HepG2 (cell line): ENCODE data around the gene CA6. TPM values are rescaled to one million over a fixed set of nuclear protein-coding genes. Genes with fewer than 3 reads are reported as not detected.

Source experiments
- GABPA ChIP-seq, 2 experiments: IDR thresholded peaks; 2 replicates each; pipeline ENCODE4 v1.6.1; 2011 to 2016; ENCODE audit warnings: low read depth in 2 of 2, low read length in 1 of 2, missing biosample characterization in 1 of 2, missing genetic modification characterization in 1 of 2
- GATAD2A ChIP-seq: IDR thresholded peaks from 2 replicates; pipeline ENCODE4 v1.6.1; 2016
- GLI4 ChIP-seq: sonication (generic); formaldehyde crosslinking; IDR thresholded peaks from 2 replicates; pipeline ENCODE4 v1.5.1; 2020; ENCODE audit warnings: missing genetic modification reagents, mild to moderate bottlenecking, moderate library complexity, borderline replicate concordance
- HOMEZ ChIP-seq: IDR thresholded peaks from 2 replicates; pipeline ENCODE4 v1.6.1; 2016; ENCODE audit warnings: low read depth
- KDM6A ChIP-seq: IDR thresholded peaks from 2 replicates; pipeline ENCODE4 v1.6.1; 2016; ENCODE audit warnings: low read depth
- SAFB2 ChIP-seq: sonication (generic); formaldehyde crosslinking; IDR thresholded peaks from 2 replicates; pipeline ENCODE4 v1.5.1; 2020; ENCODE audit warnings: missing genetic modification reagents, low read depth, mild to moderate bottlenecking, borderline replicate concordance
- SNAPC2 ChIP-seq: sonication (generic); formaldehyde crosslinking; IDR thresholded peaks from 2 replicates; pipeline ENCODE4 v1.8.1; 2022; ENCODE audit warnings: mild to moderate bottlenecking, missing genetic modification reagents
- THAP7 ChIP-seq: sonication (generic); formaldehyde crosslinking; IDR thresholded peaks from 2 replicates; pipeline ENCODE4 v1.8.1; 2023; ENCODE audit warnings: mild to moderate bottlenecking, missing genetic modification reagents
- TSC22D2 ChIP-seq: sonication (generic); formaldehyde crosslinking; IDR thresholded peaks from 2 replicates; pipeline ENCODE4 v1.5.1; 2020; ENCODE audit warnings: missing genetic modification reagents, mild to moderate bottlenecking, borderline replicate concordance
- ZGPAT ChIP-seq: IDR thresholded peaks from 2 replicates; pipeline ENCODE4 v1.6.1; 2016; ENCODE audit warnings: mild to moderate bottlenecking
- ZNF225 ChIP-seq: sonication (generic); formaldehyde crosslinking; IDR thresholded peaks from 2 replicates; pipeline ENCODE4 v1.4.0; 2020; ENCODE audit warnings: mild to moderate bottlenecking, missing genetic modification reagents
- ZNF570 ChIP-seq: sonication (generic); formaldehyde crosslinking; IDR thresholded peaks from 2 replicates; pipeline ENCODE4 v1.4.0; 2020; ENCODE audit warnings: mild to moderate bottlenecking, missing genetic modification reagents, borderline replicate concordance
- ZNF605 ChIP-seq: sonication (generic); formaldehyde crosslinking; IDR thresholded peaks from 2 replicates; pipeline ENCODE4 v1.8.0; 2022; ENCODE audit warnings: mild to moderate bottlenecking, missing genetic modification reagents
- polyA plus RNA-seq, 8 experiments: library from polyadenylated mRNA; depleted of rRNA in 3 of 8; stranded (reverse) in 7 of 8; unstranded in 1 of 8; fragments of >200 nt; fragmentation: Illumina TruSeq in 4 of 8; extraction: Trizol in 4 of 8; gene quantifications; 2 replicates each; pipeline versions ENCODE4 v1.2.1 to v1.2.3, GENCODE V29; 2011 to 2016; ENCODE audit warnings: low read depth in 4 of 8, missing spikeins in 1 of 8, mixed read lengths in 1 of 8; ENCODE audit not compliant: insufficient read depth in 1 of 8
- total RNA-seq, 5 experiments: library from RNA; depleted of rRNA; stranded (reverse); fragments of >200 nt; fragmentation: Illumina TruSeq; extraction: Trizol; gene quantifications; 2 replicates each; pipeline ENCODE4 v1.2.3, GENCODE V29; 2016; ENCODE audit warnings: low read depth in 1 of 5
- TF ChIP-seq, protein P1 (sequence below): sonication (generic); formaldehyde crosslinking; IDR thresholded peaks from 2 replicates; pipeline ENCODE4 v1.4.0; 2020; ENCODE audit warnings: missing genetic modification reagents
- TF ChIP-seq, protein P2 (sequence below): sonication (generic); formaldehyde crosslinking; IDR thresholded peaks from 2 replicates; pipeline ENCODE4 v1.5.0; 2020; ENCODE audit warnings: missing genetic modification reagents

CA6 gene
- total and polyA plus RNA-seq, 2 of the 13 experiments (the other 11 are each of a cell fraction or from before 2014, with no cell fraction given): not detected

GRCh38 chr1:8913457-8913856 is 32.2 kb upstream of the CA6 start (continued):
- TF ChIP-seq THAP7 (CRISPR knock-in tag): no peak
- TF ChIP-seq ZGPAT (CRISPR knock-in tag): peak; percentile 75
- TF ChIP-seq GABPA (IDR thresholded peaks at IDR 0.05; ENCODE audit: low read depth, low read length): no peak
- peak; percentile 27; the same call in 1 of the 2 replicates for TF ChIP-seq GABPA (CRISPR knock-in tag; IDR thresholded peaks at IDR 0.05; ENCODE audit: low read depth)
- TF ChIP-seq GLI4 (CRISPR knock-in tag): no peak
- no peak; the same call in 1 of the 2 replicates for TF ChIP-seq HOMEZ (CRISPR knock-in tag)
- TF ChIP-seq KDM6A (CRISPR knock-in tag): peak; percentile 42; the same call in 1 of the 2 replicates
- peak; percentile 55 for TF ChIP-seq GATAD2A (CRISPR knock-in tag)
- TF ChIP-seq, protein P1, sequence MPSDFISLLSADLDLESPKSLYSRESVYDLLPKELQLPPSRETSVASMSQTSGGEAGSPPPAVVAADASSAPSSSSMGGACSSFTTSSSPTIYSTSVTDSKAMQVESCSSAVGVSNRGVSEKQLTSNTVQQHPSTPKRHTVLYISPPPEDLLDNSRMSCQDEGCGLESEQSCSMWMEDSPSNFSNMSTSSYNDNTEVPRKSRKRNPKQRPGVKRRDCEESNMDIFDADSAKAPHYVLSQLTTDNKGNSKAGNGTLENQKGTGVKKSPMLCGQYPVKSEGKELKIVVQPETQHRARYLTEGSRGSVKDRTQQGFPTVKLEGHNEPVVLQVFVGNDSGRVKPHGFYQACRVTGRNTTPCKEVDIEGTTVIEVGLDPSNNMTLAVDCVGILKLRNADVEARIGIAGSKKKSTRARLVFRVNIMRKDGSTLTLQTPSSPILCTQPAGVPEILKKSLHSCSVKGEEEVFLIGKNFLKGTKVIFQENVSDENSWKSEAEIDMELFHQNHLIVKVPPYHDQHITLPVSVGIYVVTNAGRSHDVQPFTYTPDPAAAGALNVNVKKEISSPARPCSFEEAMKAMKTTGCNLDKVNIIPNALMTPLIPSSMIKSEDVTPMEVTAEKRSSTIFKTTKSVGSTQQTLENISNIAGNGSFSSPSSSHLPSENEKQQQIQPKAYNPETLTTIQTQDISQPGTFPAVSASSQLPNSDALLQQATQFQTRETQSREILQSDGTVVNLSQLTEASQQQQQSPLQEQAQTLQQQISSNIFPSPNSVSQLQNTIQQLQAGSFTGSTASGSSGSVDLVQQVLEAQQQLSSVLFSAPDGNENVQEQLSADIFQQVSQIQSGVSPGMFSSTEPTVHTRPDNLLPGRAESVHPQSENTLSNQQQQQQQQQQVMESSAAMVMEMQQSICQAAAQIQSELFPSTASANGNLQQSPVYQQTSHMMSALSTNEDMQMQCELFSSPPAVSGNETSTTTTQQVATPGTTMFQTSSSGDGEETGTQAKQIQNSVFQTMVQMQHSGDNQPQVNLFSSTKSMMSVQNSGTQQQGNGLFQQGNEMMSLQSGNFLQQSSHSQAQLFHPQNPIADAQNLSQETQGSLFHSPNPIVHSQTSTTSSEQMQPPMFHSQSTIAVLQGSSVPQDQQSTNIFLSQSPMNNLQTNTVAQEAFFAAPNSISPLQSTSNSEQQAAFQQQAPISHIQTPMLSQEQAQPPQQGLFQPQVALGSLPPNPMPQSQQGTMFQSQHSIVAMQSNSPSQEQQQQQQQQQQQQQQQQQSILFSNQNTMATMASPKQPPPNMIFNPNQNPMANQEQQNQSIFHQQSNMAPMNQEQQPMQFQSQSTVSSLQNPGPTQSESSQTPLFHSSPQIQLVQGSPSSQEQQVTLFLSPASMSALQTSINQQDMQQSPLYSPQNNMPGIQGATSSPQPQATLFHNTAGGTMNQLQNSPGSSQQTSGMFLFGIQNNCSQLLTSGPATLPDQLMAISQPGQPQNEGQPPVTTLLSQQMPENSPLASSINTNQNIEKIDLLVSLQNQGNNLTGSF (CRISPR knock-in tag): 0 out of 2 replicates have a peak, but pooled peaks have one; percentile 59
- TF ChIP-seq ZNF605 (CRISPR knock-in tag): peak; percentile 81
- TF ChIP-seq TSC22D2 (CRISPR knock-in tag): no peak
- peak; percentile 27; the same call in 1 of the 2 replicates for TF ChIP-seq SAFB2 (CRISPR knock-in tag)
- TF ChIP-seq, protein P2, sequence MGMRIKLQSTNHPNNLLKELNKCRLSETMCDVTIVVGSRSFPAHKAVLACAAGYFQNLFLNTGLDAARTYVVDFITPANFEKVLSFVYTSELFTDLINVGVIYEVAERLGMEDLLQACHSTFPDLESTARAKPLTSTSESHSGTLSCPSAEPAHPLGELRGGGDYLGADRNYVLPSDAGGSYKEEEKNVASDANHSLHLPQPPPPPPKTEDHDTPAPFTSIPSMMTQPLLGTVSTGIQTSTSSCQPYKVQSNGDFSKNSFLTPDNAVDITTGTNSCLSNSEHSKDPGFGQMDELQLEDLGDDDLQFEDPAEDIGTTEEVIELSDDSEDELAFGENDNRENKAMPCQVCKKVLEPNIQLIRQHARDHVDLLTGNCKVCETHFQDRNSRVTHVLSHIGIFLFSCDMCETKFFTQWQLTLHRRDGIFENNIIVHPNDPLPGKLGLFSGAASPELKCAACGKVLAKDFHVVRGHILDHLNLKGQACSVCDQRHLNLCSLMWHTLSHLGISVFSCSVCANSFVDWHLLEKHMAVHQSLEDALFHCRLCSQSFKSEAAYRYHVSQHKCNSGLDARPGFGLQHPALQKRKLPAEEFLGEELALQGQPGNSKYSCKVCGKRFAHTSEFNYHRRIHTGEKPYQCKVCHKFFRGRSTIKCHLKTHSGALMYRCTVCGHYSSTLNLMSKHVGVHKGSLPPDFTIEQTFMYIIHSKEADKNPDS (CRISPR knock-in tag): no peak
- TF ChIP-seq ZNF570 (CRISPR knock-in tag): no peak
- no peak for TF ChIP-seq ZNF225
- TF ChIP-seq SNAPC2 (CRISPR knock-in tag): 0 out of 2 replicates have a peak, but pooled peaks have one; percentile 28
